Effector CD4-positive, alpha-beta T cell (primary cell): ENCODE data around the gene HRG. TPM values are rescaled to one million over a fixed set of nuclear protein-coding genes. Genes with fewer than 3 reads are reported as not detected.
"Not testable (repeated sequence)": the region's sequence is repeated elsewhere in the genome, so short reads cannot be mapped to it uniquely, and the experiment has no call there.

Experiments used
- DNase-seq: peaks from one replicate; pipeline ENCODE4 v3.0.0-alpha.2; 2020
- total RNA-seq: gene quantifications from one replicate; lab custom pipeline; 2026; lab: John Stamatoyannopoulos, UW

Gene HRG
- total RNA-seq, result not detected

GRCh38 chr3:186665625-186666188, at the start of gene HRG:
TSS of gene HRG (plus strand) at chr3:186666014. CDS start at chr3:186666032, 18 bp downstream.
- no peak for DNase-seq

GRCh38 chr3:186616299-186616617, 49.6 kb upstream of the HRG start:
- no peak for DNase-seq

- peak; percentile 76 for DNase-seq
Measured at GRCh38 chr3:186617036-186617946, 48.5 kb upstream of the HRG start.

GRCh38 chr3:186618318-186618938, 47.4 kb upstream of the HRG start:
- no peak for DNase-seq

GRCh38 chr3:186619787-186620212, 46.0 kb upstream of the HRG start:
- DNase-seq, result no peak

- no peak for DNase-seq
Measured at GRCh38 chr3:186620213-186621092, 45.4 kb upstream of the HRG start.

GRCh38 chr3:186621894-186622650, 43.7 kb upstream of the HRG start:
- DNase-seq, result no peak

GRCh38 chr3:186622651-186623310, 43.0 kb upstream of the HRG start:
- no peak for DNase-seq

GRCh38 chr3:186624598-186624997, 41.2 kb upstream of the HRG start:
- no peak for DNase-seq

GRCh38 chr3:186625600-186626042, 40.2 kb upstream of the HRG start:
- DNase-seq, result no peak

- DNase-seq, result no peak
Measured at GRCh38 chr3:186626254-186626847, 39.5 kb upstream of the HRG start.

- no peak for DNase-seq
Measured at GRCh38 chr3:186627852-186628414, 37.9 kb upstream of the HRG start.

- no peak for DNase-seq
Measured at GRCh38 chr3:186628756-186629155, 37.1 kb upstream of the HRG start.

- DNase-seq, result no peak
Measured at GRCh38 chr3:186630950-186631641, 34.7 kb upstream of the HRG start.

- no peak for DNase-seq
Measured at GRCh38 chr3:186633481-186633880, 32.3 kb upstream of the HRG start.

- not testable (repeated sequence) for DNase-seq
Measured at GRCh38 chr3:186634207-186634606, 31.6 kb upstream of the HRG start.

- DNase-seq, result no peak
Measured at GRCh38 chr3:186635532-186635931, 30.3 kb upstream of the HRG start.

GRCh38 chr3:186636536-186636935, 29.3 kb upstream of the HRG start:
- DNase-seq, result no peak

- DNase-seq, result no peak
Measured at GRCh38 chr3:186637686-186638085, 28.1 kb upstream of the HRG start.

- DNase-seq, result no peak
Measured at GRCh38 chr3:186638259-186638658, 27.6 kb upstream of the HRG start.
